SJCRH30 (cell line): ENCODE data around the gene LITAF. TPM values are rescaled to one million over a fixed set of nuclear protein-coding genes. Genes with fewer than 3 reads are reported as not detected.
"Not testable (repeated sequence)": the region's sequence is repeated elsewhere in the genome, so short reads cannot be mapped to it uniquely, and the experiment has no call there.

ENCODE experiments used
- DNase-seq, 2 experiments: peaks; one replicate each; pipeline ENCODE4 v3.0.0-alpha.2; 2015 to 2020
- H3K27ac ChIP-seq: fragments of 250-450 bp; sonication (Bioruptor Pico); 2 replicates; pipeline ENCODE4 v1.5.1; 2020; ENCODE audit warnings: mild to moderate bottlenecking, moderate library complexity
- H3K27me3 ChIP-seq: fragments of 250-450 bp; sonication (Bioruptor Pico); 2 replicates; pipeline ENCODE4 v1.5.1; 2020; ENCODE audit warnings: mild to moderate bottlenecking, moderate library complexity
- H3K36me3 ChIP-seq: fragments of 250-450 bp; sonication (Bioruptor Pico); 2 replicates; pipeline ENCODE4 v1.5.1; 2020; ENCODE audit warnings: mild to moderate bottlenecking, moderate library complexity
- H3K4me1 ChIP-seq: fragments of 250-450 bp; sonication (Bioruptor Pico); 2 replicates; pipeline ENCODE4 v1.5.1; 2020; ENCODE audit warnings: mild to moderate bottlenecking, moderate library complexity
- H3K4me3 ChIP-seq: fragments of 250-450 bp; sonication (Bioruptor Pico); 2 replicates; pipeline ENCODE4 v1.5.1; 2020; ENCODE audit warnings: mild to moderate bottlenecking, moderate library complexity
- H3K9me3 ChIP-seq: fragments of 250-450 bp; sonication (Bioruptor Pico); replicated peaks from 2 replicates; pipeline ENCODE4 v1.5.1; 2020; ENCODE audit warnings: mild to moderate bottlenecking, moderate library complexity
- total RNA-seq: library from RNA; depleted of rRNA; stranded (reverse); fragments of >200 nt; shearing (Covaris generic); gene quantifications from 2 replicates; pipeline ENCODE4 v1.2.3, GENCODE V29; 2014

LITAF gene
- total RNA-seq, 1 experiment from 2014 or later = 49.8 TPM

DNA sequence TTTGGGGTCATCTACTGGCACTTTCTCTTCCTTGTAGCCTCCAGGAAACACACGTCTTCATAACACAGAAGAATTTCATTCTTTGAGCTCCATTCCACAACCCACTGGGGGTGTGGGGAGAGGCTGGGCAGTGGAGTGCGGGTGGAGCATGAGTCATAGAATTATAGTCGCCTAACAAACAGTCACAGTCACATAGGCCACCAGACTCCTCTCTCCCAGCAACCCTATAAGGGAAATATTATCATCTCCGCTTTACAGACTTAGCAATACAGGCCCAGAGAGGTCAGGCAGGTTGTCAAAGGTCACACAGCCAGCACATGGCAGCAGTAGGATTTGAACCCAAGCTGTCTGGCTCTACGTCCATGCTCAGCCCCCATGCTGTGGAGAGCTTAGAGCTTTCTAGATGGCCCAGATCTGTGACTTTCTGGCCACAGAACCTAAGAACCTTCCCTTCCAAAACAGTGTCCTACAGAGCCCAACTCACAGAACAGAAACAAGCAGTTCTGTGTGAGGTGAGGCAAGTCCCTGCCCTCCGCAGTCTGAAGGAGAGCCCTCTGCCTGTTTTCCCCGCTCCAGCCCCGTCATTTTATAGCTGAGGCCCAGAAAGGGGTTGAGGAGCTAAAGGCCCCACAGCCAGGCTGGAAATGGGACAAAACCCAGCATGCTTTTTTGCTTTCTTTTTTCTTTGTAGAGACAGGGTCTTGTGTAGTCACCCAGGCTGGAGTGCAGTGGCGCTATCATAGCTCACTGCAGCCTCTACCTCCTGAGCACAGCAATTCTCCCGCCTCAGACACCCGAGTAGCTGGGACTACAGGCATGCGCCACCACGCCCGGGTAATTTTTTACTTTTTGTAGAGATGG, 10.7 kb upstream of the LITAF start:
- peak in 1 of 2 experiments; percentile 19 for DNase-seq
- Histone ChIP-seq H3K4me1 (peaks cover 19% of the 10 kb centered on the region), H3K9me3 (no peaks in the 10 kb centered on the region), H3K4me3 (no peak overlapping the region), H3K36me3 (no peaks in the 10 kb centered on the region), H3K27ac (no peak overlapping the region), H3K27me3 (no peaks in the 10 kb centered on the region)

DNA sequence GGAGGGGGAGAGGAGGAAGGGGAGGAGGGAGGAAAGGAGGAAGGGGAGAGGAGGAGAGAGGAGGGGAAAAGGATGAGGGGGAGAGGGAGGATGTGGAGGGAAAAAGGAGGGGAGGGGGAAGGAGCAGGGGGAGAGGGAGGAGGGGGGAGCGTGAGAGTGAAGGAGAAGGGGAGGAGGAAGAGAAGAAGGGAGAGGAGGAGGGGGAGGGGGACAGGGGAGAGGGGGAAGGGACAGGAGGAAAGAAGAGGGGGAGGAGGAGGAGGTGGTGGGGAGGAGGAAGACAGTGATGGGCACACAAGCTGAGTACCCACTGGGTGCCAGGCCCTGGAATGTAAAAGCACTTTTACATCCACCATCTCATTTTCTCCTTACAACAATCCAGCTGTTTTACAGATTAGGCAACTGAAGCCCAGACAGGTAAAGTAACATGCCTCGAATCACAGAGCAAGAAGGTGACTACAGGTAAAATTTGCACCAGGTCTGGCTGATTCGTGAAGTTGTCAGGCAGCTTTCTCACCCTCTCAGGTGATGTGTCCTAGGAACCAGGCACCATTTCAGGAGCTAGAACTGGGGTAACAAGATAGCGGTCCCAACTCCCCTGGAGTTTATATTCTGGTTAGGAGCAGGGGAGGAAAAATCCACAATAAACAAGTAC, 10.0 kb upstream of the LITAF start:
- Histone ChIP-seq H3K4me3 (no peak overlapping the region), H3K9me3 (no peaks in the 10 kb centered on the region), H3K27me3 (no peaks in the 10 kb centered on the region), H3K36me3 (no peaks in the 10 kb centered on the region), H3K27ac (no peak overlapping the region), H3K4me1 (peaks cover 12% of the 10 kb centered on the region)
- no peak for DNase-seq

DNA sequence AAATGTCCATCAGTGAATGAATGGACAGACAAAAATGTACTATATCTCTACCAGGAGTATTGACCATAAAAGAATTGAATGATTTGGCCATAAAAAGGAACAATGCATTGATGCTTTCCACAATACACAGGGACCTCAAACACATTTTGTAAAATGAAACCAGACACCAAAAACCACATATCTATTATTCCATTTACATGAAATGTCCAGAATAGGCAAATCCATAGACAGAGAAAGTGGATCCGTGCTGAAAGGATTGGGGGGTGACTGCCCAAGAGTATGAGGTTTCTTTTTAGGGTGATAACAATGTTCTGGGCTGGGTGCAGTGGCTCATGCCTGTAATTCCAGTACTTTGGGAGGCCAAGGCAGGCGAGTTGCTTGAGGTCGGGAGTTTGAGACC, 6.9 kb upstream of the LITAF start:
- Histone ChIP-seq H3K9me3 (no peaks in the 10 kb centered on the region), H3K4me1 (peaks cover 15% of the 10 kb centered on the region; the same call in 1 of the 2 replicates), H3K27ac (no peak overlapping the region), H3K4me3 (no peak overlapping the region), H3K27me3 (no peaks in the 10 kb centered on the region), H3K36me3 (no peaks in the 10 kb centered on the region)
- no peak for DNase-seq

DNA sequence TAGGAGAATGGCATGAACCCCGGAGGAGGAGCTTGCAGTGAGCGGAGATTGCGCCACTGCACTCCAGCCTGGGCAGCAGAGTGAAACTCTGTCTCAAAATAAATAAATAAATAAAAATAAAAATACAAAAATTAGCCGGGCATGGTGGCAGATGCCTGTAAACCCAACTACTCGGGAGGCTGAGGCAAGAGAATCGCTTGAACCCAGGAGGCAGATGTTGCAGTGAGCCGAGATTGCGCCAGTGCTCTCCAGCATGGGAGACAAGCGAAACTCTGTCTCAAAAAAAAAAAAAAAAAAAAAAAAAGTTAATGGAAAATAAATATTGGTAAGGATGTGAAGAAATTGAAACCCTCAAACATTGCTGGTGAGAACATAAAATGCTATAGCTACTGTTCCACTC, 6.4 kb upstream of the LITAF start:
- H3K27me3 ChIP-seq, DNase-seq, H3K4me3 ChIP-seq, H3K9me3 ChIP-seq, H3K36me3 ChIP-seq, H3K27ac ChIP-seq: not testable (repeated sequence)
- peaks cover 16% of the 10 kb centered on the region; the same call in 1 of the 2 replicates for H3K4me1 ChIP-seq

DNA sequence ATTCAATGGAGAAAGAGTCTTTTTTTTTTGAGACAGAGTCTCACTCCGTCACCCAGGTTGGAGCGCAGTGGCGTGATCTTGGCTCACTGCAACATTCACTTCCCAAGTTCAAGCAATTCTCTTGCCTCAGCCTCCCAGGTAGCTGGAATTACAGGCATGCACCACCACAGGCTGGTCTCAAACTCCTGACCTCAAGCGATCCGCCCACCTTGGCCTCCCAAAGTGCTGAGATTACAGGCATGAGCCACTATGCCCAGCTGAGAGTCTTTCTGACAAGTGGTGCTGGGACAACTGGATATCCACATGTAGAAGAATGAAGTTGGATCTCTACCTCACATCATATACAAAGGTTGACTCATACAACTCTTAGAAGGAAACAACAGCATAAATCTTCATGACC, 4.9 kb upstream of the LITAF start:
- not testable (repeated sequence) for H3K9me3 ChIP-seq, H3K36me3 ChIP-seq, H3K27ac ChIP-seq, H3K4me3 ChIP-seq, H3K27me3 ChIP-seq, DNase-seq, H3K4me1 ChIP-seq

DNA sequence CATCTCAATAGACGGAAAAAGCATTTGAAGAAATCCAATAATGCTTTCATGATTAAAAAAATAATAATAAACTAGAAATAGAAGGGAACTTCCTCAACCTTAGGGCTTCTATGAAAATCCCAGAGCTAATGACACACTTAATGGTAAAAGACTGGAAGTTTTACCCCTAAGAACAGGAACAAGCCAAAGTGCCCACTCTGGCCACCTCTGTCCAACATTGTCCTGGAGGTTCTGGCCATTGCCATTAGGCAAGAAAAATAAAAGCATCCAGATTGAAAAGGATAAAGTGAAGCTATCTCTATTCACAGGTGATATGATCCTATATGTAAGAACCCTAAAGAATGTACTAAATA, 2.5 kb upstream of the LITAF start:
- Histone ChIP-seq H3K27ac (no peak overlapping the region), H3K9me3 (no peaks in the 10 kb centered on the region), H3K4me3 (no peak overlapping the region), H3K4me1 (peaks cover 21% of the 10 kb centered on the region; the same call in 1 of the 2 replicates), H3K36me3 (no peaks in the 10 kb centered on the region), H3K27me3 (no peaks in the 10 kb centered on the region)
- no peak for DNase-seq

DNA sequence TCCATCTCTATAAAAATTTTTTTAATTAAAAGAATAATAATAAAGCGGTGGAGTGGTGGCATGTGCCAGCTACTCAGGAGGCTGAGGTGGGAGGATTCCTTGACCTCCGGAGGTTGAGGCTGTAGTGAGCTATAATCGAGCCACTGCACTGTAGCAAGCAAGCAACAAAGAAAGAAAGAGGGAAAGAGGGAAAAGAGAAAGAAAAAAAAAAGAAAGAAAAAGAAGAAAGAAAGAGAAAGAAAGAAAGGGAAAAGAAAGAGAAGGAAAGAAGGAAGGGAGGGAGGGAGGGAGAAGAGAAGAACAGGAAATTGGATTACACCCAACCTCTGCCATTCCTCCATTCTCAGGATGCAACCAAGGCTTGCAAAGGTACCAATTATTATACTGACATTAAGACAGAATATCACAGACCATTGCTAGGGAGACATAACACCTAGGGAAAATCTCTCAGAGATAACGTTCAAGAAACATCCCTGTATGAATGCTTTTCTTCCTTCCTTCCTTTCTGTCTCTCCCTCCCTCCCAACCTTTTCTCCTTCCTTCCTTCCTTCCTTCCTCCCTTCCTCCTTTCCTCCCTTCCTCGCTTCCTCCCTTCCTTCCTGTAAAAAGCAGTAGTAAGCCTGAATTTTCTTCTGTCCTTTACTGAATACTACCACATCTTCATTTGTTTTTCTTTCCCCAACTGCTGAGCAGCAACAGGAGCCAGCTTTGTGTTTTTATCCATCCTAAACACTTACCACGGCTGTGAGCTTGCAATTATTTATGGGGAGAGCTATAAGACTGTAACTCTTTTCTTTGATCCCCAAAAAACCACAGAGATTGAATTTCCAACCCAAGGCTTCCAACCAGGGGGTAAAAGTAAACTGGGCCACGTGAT, 1.8 kb upstream of the LITAF start:
- no peaks in the 10 kb centered on the region for H3K36me3 ChIP-seq
- H3K4me3 ChIP-seq = no peak overlapping the region
- no peaks in the 10 kb centered on the region for H3K27me3 ChIP-seq
- peak in 1 of 2 experiments; percentile 47 for DNase-seq
- H3K27ac ChIP-seq = no peak overlapping the region
- H3K4me1 ChIP-seq = peaks cover 22% of the 10 kb centered on the region; the same call in 1 of the 2 replicates
- H3K9me3 ChIP-seq = no peaks in the 10 kb centered on the region

DNA sequence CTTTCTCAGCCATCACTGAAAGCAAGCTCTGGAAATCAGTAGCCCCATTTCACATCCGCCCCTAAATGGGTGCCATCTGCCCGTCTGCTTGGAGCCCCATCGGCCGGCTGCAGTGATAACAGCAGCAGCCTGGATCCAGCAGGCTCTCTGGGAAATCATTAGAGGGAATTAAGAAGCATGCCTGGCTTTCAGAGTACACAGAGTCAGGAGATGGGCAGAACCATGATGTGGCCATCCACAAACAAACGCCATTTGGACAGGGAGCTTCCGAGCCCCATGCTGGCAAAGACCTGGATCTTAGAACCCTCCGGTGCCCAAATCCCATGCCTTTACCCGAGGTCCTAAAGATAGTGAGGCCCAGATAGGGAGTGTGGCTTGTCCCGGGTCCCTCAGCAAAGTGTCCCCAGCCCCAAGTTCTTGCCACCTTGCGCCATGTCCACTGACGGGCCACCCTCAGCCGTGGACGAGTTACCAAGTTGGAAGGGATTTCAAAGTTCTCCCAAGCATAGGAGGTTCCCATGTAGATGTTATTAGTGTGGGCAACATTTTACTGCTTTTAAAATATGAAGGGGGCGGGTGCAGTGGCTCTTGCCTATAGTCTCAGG, 1.0 kb upstream of the LITAF start:
- Histone ChIP-seq H3K27ac (no peak overlapping the region), H3K36me3 (no peaks in the 10 kb centered on the region), H3K4me3 (peak overlapping the region; percentile 79), H3K27me3 (no peaks in the 10 kb centered on the region), H3K9me3 (no peaks in the 10 kb centered on the region), H3K4me1 (peaks cover 22% of the 10 kb centered on the region; the same call in 1 of the 2 replicates)
- no peak for DNase-seq

DNA sequence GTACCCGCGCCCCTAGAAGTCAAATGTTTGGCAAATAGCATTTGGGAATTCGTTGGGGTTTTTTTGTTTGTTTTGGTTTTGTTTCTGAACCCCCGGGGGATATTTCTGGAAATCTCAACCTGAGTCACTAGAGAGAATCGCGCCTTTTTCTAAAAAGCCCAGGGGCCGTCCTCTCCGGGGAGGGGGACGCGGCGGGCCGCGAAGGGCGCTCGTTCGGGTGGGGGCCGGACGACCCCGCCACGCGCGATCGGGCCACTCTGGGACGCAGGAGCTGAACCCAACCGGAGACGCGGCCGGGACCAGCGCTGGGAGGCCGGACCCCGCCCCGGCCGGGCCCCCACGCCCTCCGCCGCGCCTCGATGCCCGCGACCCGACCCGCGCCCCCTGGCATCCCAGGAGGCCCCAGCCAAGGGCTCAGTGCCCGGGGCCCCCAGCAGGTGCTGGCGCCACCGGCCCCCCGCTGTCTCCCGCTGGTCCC, 302 bp downstream of the LITAF start:
- H3K36me3 ChIP-seq = no peaks in the 10 kb centered on the region
- H3K9me3 ChIP-seq = no peaks in the 10 kb centered on the region
- no peak for DNase-seq
- H3K4me3 ChIP-seq = peak overlapping the region; percentile 79
- no peak overlapping the region for H3K27ac ChIP-seq
- H3K4me1 ChIP-seq = peaks cover 28% of the 10 kb centered on the region
- no peaks in the 10 kb centered on the region for H3K27me3 ChIP-seq

DNA sequence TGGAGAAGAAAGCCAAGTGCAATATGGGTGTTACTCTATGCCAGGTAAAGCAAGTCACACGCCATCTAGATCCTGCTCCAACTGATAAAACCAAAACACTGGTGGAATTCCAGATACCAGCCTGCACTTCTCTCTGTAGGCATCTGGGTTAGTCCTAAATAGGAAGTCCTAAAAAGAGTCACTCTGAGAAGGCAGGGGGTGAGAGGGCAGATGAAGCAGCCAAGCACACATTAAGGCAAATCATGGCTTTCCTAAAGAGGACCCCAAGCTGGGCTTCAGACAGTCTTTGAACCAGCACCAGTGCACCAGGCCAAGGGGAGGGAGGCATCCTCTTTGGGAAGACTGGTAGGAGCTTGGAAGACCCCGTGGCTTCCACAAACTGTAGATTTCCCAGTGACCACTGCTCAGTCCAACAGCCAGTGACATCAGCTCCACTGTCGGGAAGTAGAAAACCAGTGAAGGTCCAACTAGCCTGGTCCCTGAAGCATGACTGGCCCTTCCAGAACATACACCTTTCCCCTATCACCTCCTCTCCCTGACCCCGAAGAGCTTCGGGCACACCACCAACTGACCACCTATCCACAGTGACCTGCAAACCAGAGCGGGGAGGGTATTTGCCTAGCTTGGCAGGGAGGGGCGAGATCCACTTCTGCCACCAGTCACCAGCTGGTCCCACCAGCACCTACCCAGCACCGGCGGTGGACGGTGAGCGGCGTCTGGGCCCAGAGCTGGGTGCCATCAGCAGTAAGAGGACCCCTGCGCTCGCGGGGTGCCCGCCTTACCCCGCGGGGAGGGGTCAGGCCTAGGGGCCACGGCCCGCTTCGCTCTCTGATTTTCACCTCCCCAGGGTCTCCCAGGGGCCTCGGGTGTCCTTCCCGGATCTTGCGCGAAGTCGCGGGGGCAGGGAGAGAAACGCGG, 1.0 kb downstream of the LITAF start:
- Histone ChIP-seq H3K9me3 (no peaks in the 10 kb centered on the region), H3K36me3 (no peaks in the 10 kb centered on the region), H3K27me3 (no peaks in the 10 kb centered on the region), H3K4me1 (peaks cover 28% of the 10 kb centered on the region), H3K4me3 (peak overlapping the region; percentile 79), H3K27ac (no peak overlapping the region)
- peak in 1 of 2 experiments; percentile 15 for DNase-seq

DNA sequence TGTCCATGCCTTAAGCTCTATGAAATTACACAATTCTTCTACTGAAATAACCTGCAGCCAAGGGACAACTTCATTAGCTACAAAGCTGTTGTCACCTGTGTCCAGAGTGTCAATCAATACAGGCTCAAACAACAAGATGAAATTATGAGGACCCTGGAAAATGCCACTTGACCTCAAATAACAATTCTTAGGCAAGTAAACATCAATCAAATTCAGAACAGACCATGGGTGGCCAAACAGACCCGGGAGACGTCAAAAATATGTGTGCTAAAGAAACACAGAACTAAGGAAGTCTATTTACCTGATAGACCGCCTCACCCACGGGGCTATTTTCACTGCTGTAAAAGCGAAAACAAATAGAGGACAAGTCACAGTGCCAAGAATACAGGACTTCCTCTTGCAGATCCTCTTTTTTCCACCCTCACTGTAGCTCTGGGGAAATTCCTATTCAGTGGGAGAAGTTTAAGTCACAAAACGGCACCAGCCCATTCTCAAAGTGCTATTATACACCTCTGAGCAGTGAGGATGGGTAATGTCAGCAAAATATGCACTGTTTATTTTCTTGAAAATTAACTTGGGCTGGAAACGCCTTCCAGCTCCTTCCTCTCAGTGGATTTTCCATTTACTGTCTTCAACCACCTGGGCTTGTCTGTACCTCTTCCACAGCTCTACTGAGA, 2.7 kb downstream of the LITAF start:
- Histone ChIP-seq H3K4me1 (peaks cover 28% of the 10 kb centered on the region), H3K27ac (no peak overlapping the region), H3K27me3 (no peaks in the 10 kb centered on the region), H3K4me3 (no peak overlapping the region), H3K36me3 (no peaks in the 10 kb centered on the region), H3K9me3 (no peaks in the 10 kb centered on the region)
- no peak for DNase-seq

DNA sequence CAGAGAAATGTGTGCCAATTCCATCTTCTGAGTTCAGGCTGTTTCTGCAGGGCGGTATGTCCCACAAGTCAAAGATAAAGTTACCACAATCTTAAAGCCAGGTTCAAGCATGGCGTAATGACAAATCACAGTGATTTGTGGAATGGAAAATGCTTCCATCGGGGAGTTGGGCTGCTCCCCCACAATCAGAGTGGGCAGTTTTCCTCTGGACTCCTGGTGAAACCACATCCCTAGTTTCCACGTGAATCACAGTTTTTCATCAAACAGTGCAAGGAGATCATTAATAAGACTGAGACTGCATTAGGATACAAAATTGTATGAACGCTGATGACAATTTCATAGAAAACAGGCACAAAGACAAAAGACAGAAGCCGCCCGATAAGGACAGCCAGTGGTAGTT, 3.6 kb downstream of the LITAF start:
- H3K27me3 ChIP-seq = no peaks in the 10 kb centered on the region
- no peaks in the 10 kb centered on the region for H3K36me3 ChIP-seq
- no peaks in the 10 kb centered on the region for H3K9me3 ChIP-seq
- no peak overlapping the region for H3K27ac ChIP-seq
- peaks cover 23% of the 10 kb centered on the region for H3K4me1 ChIP-seq
- no peak for DNase-seq
- H3K4me3 ChIP-seq = no peak overlapping the region

DNA sequence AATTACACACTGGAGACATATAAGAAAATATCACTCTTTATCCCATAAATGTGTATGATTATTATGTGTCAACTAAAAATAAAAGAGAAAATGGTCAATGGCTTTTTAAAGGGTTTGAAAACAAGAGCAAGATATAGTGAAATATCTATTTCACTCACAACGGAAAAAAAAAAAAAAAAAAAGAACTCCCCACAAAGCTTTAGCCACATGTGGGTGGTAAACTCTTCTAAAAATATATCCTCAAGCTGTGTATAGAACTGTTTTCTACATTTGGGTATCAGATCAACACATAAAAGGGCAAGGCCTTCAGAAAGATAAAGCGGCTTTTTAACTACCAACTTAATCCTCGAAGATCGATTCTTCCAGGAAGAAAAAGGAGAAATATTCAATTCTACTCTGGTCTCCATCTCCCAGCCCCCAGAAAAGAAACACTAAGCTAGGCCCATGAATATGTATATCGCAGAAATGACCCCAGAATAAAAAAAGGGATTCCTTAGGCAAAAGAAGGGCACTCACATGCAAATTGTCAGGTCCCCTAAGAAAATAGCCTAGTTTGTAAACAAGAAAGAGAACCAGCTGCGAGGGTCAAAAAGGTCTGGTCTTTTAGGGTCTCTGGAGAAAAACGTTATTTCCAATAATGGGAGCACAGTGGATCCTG, 4.4 kb downstream of the LITAF start:
- Histone ChIP-seq H3K4me3 (no peak overlapping the region), H3K9me3 (no peaks in the 10 kb centered on the region), H3K36me3 (no peaks in the 10 kb centered on the region), H3K4me1 (peaks cover 23% of the 10 kb centered on the region), H3K27ac (no peak overlapping the region), H3K27me3 (no peaks in the 10 kb centered on the region)
- DNase-seq = no peak
